ENCODE results near the gene KNL1. TPM values are rescaled to one million over a fixed set of nuclear protein-coding genes. Genes with fewer than 3 reads are reported as not detected.

The KNL1 gene
- total and polyA plus RNA-seq, 10 of the 15 experiments (the other 5 are each of a cell fraction or from before 2014, with no cell fraction given), result 10.9 to 55.5 (median 28.4) TPM

DNA sequence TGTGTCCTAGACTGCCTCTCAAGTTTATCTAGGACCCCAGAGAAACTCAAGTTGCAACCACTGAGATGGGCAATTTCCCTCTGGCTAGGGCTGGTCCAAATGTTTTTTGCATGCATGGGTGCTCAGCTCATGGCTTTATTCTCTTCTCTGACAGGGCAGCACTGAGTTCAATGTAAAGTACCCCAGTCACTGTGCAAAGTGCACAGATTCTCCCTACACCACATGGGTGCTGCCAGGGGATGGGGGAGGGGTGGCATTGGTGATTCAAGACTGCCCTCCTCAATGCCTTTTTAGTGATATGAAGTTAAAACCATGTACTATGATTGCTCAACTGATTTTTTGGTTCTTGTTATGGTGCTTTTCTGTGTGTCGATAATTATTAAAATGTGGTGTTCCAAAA is 86.1 kb downstream of the KNL1 start:
- no peak overlapping the region for H3K4me3 ChIP-seq
- DNase-seq (ENCODE audit: low read depth, low spot score) (no peak), FAIRE-seq (no peak), ATAC-seq (peak; percentile 36)
- no peaks in the 10 kb centered on the region for H3K36me3 ChIP-seq (ENCODE audit: control insufficient read depth in 2 of 2, insufficient read depth in 2 of 2, low read length in 1 of 2)
- ChIA-PET RAD21 (ENCODE audit: unreplicated experiment) (interaction anchor here (0.6 to 2.6 kb wide), 4 partner anchors 14 to 212 kb away, joined by 3 to 10 read pairs (median 6); partner anchors contain the start of gene RAD51), SMC1A (ENCODE audit: uncharacterized antibody, unreplicated experiment) (interaction anchor here (1.0 to 2.8 kb wide), 8 partner anchors 13 to 212 kb away, joined by 3 to 10 read pairs (median 4); partner anchors contain the start of gene GCHFR), CTCF (interaction anchor here (1.0 to 4.5 kb wide), 13 partner anchors 8 to 214 kb away, joined by 3 to 26 read pairs (median 4); partner anchors contain the start of gene VPS18), POLR2A (interaction anchor here (0.5 to 1.0 kb wide), 2 partner anchors 15 to 207 kb away, joined by 3 to 4 read pairs; partner anchors contain the start of gene RAD51)
- intact Hi-C loops (cut with micrococcal nuclease; ENCODE audit: unreplicated experiment), result no loop called here
- no TSS peak for BruUV-seq (replicated peaks)
- H2AFZ ChIP-seq (ENCODE audit: control insufficient read depth, low read depth, low read length), result no peak overlapping the region
- H3K27ac ChIP-seq (ENCODE audit: control insufficient read depth, insufficient read depth), result no peak overlapping the region
- WGBS (ENCODE audit: insufficient coverage, insufficient replicate concordance, low lambda C conversion rate, missing lambda C conversion rate), result 47% methylated on average over 1 of the region's 1 CpG
- H4K20me1 ChIP-seq (ENCODE audit: control insufficient read depth, insufficient read depth), result no peaks in the 10 kb centered on the region
- no peaks in the 10 kb centered on the region for H3K27me3 ChIP-seq (replicated peaks in 1 of 2; ENCODE audit: control insufficient read depth in 2 of 2, insufficient read depth in 2 of 2, low read length in 1 of 2)
- no peak overlapping the region for H3K4me2 ChIP-seq (ENCODE audit: control insufficient read depth, insufficient read depth)
- H3K9ac ChIP-seq (ENCODE audit: control insufficient read depth, insufficient read depth, low read length), result no peak overlapping the region
- no peaks in the 10 kb centered on the region for H3K9me3 ChIP-seq (replicated peaks; ENCODE audit: control insufficient read depth, insufficient read depth, low read length)
- TF ChIP-seq FOXK2 (IDR thresholded peaks at IDR 0.05), result no peak
- no peak for TF ChIP-seq ZNF24 (IDR thresholded peaks at IDR 0.05)
- no peak for TF ChIP-seq SRF (IDR thresholded peaks at IDR 0.05; ENCODE audit: low read depth in 2 of 2, low read length in 2 of 2)
- TF ChIP-seq HCFC1 (IDR thresholded peaks at IDR 0.05; ENCODE audit: low read length), result no peak
- no peak for TF ChIP-seq FOS (IDR thresholded peaks at IDR 0.05; ENCODE audit: borderline replicate concordance, extremely low read depth, insufficient read length)
- TF ChIP-seq, protein P1, sequence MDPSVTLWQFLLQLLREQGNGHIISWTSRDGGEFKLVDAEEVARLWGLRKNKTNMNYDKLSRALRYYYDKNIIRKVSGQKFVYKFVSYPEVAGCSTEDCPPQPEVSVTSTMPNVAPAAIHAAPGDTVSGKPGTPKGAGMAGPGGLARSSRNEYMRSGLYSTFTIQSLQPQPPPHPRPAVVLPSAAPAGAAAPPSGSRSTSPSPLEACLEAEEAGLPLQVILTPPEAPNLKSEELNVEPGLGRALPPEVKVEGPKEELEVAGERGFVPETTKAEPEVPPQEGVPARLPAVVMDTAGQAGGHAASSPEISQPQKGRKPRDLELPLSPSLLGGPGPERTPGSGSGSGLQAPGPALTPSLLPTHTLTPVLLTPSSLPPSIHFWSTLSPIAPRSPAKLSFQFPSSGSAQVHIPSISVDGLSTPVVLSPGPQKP (IDR thresholded peaks at IDR 0.05; ENCODE audit: low read depth, low read length), result no peak
- TF ChIP-seq, protein P2, sequence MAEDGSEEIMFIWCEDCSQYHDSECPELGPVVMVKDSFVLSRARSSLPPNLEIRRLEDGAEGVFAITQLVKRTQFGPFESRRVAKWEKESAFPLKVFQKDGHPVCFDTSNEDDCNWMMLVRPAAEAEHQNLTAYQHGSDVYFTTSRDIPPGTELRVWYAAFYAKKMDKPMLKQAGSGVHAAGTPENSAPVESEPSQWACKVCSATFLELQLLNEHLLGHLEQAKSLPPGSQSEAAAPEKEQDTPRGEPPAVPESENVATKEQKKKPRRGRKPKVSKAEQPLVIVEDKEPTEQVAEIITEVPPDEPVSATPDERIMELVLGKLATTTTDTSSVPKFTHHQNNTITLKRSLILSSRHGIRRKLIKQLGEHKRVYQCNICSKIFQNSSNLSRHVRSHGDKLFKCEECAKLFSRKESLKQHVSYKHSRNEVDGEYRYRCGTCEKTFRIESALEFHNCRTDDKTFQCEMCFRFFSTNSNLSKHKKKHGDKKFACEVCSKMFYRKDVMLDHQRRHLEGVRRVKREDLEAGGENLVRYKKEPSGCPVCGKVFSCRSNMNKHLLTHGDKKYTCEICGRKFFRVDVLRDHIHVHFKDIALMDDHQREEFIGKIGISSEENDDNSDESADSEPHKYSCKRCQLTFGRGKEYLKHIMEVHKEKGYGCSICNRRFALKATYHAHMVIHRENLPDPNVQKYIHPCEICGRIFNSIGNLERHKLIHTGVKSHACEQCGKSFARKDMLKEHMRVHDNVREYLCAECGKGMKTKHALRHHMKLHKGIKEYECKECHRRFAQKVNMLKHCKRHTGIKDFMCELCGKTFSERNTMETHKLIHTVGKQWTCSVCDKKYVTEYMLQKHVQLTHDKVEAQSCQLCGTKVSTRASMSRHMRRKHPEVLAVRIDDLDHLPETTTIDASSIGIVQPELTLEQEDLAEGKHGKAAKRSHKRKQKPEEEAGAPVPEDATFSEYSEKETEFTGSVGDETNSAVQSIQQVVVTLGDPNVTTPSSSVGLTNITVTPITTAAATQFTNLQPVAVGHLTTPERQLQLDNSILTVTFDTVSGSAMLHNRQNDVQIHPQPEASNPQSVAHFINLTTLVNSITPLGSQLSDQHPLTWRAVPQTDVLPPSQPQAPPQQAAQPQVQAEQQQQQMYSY (CRISPR knock-in tag; IDR thresholded peaks at IDR 0.05), result no peak
- no peak for TF ChIP-seq SREBF2 (IDR thresholded peaks at IDR 0.05; ENCODE audit: low read length)
- no peaks in the 10 kb centered on the region for H3K4me1 ChIP-seq (ENCODE audit: control insufficient read depth, insufficient read depth, low read length)
- in situ Hi-C loops (cut with MboI), result no loop called here
- H3K79me2 ChIP-seq (ENCODE audit: control insufficient read depth, insufficient read depth, low read length), result no peaks in the 10 kb centered on the region

Measured in GM12878 (cell line).